Activated CD4-positive, alpha-beta T cell treated with anti-CD3 and anti-CD28 coated beads for 48 hours (primary cell): ENCODE data around the gene LRRC4B.

Experiments
- DNase-seq: peaks from one replicate; pipeline ENCODE4 v3.0.0-alpha.2; 2020

The LRRC4B gene

DNA sequence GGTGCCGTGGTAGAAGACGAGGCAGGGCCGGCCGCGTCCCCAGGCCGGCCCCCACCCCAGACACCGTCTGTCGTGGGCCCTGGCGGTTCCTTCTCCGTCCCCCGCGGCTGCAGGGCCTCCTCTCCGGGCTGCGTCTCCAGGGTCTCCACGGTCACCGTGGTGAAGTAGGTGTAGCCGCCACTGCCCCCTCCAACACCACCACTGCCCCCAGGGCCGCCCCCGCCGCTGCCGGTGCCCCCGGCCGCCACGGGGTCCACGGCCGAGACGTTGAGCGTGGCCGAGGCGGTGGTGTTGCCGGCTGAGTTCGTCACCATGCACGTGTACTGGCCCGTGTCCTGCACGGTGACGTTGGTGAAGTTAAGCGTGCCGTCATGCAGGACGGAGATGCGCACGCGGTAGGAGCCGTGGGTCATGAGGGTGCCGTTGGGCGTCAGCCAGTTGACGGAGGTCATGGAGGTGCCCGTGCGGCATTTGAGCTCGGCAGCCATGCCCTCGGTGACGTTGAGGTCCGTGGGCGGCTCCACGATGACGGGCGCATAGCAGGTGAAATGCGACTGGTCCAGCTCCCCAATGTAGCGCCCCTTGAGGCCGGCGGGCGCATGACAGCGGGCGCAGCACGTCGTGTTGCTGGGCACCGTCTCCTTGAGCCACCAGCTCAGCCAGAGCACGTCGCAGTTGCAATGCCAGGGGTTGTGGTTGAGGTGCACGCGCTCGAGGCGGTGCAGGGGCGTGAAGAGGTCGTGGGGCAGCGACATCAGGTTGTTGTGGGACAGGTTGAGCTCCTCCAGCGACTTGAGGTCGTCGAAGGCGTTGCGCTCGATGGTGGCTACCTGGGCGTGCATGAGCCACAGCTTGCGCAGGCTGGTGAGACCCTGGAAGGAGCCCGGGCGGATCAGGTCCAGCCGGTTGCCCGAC is 49.9 kb downstream of the LRRC4B start:
- DNase-seq = peak; percentile 45

DNA sequence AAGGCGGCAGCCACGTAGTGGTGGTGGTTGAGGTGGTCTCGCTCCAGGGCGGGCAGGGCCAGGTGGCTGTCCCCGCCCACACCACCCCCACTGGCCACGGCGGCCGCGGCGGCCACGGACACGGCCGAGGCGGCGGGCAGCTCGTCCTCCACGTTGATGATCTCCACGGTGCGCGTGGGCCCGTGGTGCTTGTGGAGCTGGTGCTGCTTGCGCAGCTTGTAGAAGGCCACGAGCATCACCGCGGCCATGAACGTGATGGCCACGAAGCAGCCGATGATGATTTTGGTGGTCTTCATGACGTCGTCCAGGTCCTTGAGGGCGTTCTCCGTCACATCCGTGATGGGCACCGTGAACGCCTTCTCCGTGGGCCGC is 50.5 kb downstream of the LRRC4B start:
- DNase-seq = no peak

DNA sequence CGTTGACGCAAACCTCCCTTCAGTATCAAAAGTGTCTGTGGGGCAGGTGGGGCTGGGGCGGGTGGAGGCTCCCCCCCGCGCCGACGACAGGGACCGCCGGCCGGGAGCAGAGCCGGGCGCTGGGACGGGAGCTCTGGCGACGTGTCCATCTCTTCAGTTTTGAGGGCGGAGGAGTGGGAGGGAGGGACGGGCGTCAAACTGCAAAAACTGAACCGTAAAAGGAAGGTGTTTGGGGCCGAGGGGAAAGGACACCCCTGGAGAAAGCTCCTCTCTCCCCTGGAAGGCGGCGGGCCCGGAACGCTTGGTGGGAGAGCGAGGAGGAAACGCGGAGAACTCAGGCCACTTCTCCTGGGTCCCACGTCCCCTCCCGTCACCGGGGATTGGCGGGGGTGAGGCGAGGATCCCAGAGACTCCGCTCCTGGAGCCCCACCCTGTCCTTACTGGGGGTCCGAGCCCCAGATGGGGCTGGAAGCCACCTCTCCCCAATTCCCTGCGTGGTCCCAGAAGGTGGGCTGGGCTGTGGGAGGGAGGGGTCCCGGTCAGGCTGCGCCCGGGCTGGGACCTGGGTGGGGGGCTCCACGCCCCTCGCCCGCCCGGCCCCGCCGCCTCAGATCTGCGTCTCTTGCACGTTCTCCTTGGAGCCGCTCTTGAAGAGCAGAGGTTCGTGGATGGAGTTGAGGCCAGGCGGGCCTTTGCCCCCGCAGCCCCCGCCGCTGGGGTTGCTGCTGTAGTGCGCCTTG is 51.1 kb downstream of the LRRC4B start:
- DNase-seq = no peak

DNA sequence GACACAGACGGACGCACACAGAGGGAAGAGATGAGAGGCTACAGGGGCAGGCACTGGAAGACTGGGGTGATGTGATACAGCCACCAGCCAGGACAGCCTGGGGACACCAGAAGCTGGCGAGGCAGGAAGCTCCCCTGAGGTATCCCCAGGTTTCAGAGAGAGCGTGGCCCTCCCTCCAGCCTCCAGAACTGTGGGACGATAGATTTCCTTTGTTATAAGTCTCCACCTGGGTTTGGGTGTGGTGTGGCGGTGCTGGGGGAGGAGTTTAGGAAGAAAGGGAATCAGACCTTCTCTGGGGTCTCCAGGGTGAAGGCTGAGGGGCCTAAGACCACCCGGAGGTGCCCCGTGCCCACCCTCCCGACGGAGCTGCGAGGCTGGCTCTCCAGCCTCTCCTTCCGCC is 51.8 kb downstream of the LRRC4B start:
- DNase-seq = no peak

DNA sequence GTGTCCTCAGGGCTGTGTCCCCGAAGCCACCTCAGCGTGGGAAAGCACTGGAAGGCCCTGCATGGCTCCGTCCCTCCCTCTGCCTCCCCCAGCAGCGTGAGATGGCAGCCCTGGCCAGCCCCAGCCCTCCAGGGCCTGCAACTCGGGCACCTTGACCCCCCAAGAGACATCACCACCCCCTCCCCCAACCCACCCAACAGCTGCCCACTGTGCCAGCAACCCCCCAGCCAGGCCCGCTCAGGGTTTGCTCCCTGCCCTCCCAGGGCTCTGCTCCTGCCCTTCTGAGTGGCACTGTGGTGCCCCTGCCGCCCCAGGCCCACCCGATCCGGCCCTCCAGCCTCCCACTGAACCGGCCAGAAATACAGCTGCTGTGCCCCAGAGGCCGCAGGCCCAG is 53.1 kb downstream of the LRRC4B start:
- no peak for DNase-seq

DNA sequence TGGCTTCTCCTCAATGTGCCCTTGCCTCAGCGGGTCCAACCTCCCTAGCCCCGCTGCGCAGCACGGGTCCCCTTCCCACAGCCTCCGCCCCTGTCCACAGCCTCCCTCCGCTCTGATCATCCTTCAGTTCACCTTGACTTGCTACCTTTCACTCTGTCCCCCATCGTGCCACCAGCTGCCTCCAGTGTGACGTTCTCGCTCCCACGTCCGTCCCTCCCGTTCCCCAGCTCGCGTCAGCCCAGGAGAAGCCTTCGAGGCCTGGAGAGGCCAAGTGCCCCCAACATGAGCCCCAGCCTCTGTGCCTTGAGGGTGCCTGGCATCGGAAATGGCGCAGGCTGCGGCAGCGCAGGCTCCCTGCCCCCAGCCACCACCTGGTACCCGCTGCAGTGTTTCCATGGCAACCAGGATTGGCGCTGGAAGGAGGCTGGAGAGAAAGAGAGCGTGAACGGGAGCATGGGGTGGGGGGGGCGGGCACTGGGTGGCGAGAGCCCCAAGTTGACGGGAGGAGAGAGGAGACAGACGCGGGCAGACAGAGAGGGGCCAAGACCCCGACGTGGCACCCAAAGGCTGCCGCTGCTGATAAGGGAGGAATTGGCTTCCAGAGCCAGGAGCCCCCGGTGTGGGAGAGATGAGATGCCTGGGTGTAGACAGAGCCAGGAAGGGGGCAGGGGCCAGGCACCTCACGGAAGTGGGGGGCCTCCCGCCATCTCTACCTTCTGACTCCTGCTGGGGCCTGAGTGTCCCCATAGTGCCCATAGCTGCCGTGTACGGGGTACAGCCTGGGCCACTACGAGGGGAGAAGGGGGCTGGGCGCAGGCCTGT is 53.7 kb downstream of the LRRC4B start:
- DNase-seq = no peak

DNA sequence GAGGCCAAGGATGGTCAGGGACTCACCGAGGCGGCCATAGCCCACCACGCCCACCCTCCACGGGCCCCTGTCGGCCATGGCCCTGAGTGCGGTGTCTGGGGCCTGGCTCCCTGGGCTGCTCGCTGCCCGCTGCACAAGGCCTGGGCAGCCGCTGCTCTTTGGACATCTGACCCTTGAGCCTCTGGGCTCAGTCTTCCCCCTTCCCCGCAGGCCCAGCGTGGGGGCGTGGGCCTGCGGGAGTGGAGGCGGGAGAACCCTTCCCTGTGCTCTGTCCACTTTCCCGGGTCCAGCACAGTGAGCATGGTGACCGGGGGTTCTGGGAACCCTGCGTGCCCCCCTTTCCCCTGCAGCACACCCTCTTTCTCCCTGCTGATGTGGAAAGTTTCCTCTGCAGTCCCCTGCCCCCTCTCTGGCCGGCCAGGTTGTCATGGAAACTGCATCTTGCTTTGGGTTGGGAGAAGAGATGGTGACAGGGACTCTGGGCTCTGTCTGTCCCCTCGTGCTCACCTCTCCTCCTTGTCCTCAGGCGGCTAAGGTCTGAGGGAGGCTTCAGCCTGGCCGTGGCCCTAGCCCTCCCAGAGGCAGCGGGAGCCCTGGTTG is 54.4 kb downstream of the LRRC4B start, which contains the start of gene ASPDH:
Gene ASPDH (minus strand): TSS at position 168 of the 600 bp plus-strand sequence. CDS start 90 bp downstream, at position 78.
- no peak for DNase-seq

DNA sequence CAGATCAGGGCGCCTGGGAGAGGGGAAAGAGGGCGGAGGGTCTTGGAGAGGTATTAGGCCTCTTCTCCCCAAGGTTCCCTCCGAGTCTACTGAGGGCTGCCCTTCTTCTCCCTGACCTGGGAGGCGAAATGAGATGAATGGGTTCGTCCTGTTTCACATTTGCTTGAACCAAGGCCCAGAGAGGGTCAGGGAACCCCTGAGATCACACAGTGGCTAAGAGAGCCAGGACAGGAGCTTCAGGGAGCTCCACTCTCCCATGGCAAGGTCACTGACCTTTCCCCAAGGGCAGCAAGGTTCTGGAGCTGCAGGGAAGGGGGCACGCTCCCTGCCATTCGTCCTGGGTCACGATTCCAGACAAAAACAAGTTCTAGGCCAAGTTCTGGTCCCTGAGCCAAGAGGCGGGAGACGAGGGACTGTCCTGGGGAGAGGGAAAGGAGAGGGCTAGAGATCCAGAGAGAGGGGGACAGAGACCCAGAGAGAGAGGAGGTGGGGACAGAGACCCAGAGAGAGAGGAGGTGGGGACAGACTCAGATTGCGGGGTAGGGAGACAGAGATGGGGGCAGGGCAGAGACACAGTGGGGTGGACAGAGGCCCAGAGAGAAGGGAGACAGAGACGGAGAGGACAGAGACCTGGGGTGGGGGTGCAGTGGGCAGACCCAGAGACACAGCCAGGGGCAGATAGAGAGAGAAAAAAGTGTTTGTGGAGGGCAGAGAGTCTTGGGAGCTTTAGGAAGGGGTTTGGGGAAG is 55.1 kb downstream of the LRRC4B start:
- no peak for DNase-seq

DNA sequence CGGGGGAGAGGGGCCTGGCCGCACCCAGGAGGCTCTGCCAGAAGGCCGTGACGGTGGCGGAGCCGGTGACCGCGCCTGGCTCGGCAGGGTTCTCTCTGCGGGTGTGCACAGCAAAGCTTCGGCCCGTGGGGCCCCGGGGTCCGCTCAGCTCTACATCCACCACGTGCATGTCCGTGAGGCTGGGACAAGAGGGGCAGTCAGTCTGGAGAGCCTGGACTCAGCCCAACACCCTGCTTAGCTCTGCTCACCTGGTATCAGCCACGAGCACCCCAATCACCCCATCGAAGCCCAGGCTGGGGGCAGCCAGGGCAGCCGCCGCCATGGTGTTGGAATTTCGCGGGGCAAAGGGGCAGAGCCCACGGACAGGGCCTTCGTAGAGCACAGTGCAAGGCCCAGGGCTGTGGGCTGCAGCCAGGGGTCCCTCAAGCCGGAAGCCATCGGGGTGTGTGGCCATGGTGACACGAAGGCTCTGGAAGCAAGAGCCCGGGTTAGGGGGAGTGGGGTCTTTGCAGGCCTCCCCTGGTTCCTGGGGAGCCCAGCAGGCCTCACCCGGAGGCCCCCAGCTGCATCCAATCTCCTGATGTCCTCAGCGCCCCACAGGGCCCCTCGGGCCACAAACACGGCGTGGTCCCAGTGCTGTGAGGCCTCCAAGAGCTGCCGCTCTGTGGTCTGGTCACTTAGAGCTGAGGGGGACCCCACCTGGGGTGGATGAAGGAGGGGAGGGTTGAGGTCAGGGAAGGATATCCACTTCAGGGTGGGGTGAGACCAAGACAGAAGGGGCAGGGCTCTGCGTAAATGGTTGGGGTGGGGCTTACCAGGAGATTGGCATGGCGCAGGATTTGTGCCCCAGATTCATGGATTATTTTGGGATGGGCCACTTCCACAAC is 55.9 kb downstream of the LRRC4B start:
- no peak for DNase-seq

DNA sequence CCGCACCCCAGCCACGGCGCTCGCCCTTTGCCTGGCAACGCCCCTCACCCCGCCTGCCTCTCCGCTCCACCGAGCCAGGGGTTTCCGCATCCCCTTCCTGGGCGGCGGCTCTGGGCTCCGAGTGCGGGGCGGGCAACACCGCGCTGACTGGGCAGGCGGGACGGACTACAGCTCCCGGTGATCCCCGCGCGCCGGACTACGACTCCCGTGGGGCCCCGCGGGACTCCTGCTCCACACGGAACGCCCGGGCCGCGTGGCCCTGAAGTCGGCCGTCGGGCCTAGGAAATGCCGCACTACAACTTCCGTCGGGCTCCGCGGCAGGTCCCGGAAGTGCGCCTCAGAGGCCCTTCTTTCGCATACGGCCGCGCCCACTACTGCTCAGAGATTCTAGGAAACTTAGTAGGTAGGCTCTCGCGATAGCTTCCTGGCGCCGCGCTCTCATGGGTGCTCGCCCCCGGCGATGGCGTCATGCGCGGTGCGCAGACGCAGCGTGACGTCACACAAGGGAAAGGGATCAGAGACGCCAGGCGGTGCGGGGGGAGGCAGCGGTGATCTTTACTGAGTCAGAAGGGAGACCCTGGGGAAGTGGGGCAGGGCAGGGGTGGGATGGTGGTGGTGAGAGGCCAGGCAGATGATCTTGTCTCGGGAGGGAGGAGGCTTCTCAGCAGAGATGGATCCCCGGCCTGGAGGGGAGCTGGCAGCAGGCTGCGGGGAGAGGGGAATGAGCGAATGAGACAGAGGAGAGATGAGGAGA is 57.0 kb downstream of the LRRC4B start, which contains the start of gene JOSD2:
Gene JOSD2 (minus strand): TSS at position 123 of the 754 bp plus-strand sequence. CDS start 760 bp downstream, outside the sequence.
- peak; percentile 98 for DNase-seq

DNA sequence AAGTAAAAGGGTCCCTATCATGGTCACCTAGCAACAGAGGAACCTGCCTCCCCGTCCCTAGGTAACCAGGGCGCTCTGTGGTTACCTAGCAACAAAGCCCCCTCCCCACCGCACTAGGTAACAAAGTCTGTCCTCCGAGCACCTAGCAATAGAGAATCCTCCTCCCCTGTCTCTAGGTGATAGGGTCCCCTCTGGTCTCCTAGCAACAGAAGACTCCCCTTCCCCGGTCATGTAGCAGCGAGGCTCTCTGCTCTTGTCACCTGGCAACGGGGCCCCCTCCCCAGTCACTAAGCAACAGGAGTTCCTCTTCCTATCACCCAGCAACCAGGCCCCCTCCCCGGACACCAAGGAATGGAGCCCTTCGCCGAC is 57.6 kb downstream of the LRRC4B start:
- no peak for DNase-seq

DNA sequence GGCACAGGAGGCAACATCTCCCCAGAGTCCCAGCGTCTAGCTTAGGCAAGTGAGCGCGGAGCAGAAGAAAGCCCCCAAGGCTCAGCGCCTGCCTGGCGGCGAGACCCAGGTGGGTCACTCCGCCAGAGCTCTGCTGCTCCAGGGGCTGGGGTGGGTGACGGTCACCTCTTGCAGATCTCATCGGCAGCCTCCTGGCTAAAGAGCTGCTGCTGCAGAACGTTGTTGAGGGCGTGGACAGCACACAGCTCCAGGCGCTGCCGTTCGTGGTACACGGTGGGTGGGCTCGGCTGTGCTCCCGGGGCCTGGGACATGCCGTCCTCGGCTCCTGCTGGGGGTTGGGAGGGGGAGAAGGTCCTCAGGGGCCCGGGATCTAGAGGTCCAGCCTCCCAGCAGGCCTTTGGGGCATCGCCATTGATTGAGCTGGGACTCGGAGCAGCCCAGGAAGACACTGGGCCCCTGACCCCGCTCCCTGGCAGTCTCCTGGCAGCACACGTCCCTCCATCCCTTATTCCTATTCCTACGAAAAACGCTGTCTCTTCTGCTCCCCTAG is 58.0 kb downstream of the LRRC4B start:
- DNase-seq = no peak

DNA sequence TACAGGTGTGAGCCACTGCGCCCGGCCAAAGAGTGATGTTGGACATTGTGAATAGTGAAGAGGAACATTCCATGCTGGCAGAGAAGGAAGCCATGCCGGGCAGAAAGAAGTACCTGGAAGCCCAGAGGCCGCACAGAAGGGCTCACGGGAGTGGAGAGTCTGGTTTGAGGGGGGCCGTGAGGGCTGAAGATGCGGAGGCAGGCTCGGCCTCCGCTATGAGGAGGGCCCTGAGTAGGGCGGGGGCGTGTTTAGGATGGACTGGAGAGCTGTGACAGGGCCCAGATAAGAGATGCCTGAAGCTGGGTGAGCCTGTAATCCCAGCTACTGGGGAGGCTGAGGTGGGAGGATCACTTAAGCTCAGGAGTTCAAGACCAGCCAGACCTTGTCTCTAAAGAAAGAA is 58.9 kb downstream of the LRRC4B start:
- DNase-seq = no peak

DNA sequence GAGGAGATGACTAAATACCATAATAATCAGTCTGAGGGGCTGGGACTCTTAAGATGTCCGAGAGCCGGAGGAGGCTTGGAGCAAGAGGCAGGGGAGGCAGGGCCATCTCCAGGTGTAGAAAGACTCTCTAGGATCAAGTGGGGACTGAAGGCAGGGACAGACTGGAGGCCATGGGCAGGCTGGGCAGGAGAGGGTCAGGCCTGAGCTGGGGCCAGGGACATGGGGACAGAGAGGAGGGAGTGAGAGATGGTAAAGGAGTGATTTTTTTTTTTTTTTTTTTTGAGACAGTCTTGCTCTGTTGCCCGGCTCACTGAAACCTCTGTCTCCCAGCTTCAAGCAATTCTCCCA is 59.4 kb downstream of the LRRC4B start:
- DNase-seq = no peak

DNA sequence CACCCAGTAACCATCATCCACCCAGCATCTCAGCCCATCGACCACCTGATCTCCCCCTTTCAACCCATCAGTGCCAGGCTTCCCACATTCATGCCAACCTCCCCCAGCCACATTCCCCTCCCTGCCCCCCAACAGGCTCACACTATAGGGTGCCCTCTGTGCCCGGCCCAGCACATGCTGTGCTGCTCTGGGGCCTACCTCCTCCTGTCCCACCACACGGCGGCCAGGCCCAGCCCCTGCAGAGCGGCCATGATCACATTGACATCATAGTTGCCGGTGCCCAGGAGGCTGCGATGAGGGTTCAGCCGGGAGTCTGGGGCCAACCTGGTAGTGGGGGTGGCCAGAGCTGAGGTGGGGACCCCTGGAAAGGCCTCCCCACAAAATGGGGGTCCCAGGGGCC is 60.9 kb downstream of the LRRC4B start:
- DNase-seq = no peak

DNA sequence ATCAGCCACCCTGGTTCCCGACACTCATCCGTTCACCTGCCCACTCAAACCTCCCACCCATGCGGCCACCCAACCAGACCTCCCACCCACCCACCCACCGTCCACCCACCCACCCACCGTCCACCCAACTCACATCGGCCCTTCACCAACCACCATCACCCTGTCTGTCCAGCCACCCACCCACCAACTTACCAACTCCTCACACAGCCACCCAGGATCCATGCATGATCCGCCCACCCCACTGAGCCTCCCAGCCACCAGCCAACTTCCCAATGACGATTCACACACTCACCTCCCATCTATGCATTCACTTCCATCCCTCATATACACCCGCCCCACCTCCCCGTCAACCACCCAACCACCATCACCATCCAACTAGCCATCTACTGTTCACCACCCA is 61.5 kb downstream of the LRRC4B start:
- DNase-seq = no peak

DNA sequence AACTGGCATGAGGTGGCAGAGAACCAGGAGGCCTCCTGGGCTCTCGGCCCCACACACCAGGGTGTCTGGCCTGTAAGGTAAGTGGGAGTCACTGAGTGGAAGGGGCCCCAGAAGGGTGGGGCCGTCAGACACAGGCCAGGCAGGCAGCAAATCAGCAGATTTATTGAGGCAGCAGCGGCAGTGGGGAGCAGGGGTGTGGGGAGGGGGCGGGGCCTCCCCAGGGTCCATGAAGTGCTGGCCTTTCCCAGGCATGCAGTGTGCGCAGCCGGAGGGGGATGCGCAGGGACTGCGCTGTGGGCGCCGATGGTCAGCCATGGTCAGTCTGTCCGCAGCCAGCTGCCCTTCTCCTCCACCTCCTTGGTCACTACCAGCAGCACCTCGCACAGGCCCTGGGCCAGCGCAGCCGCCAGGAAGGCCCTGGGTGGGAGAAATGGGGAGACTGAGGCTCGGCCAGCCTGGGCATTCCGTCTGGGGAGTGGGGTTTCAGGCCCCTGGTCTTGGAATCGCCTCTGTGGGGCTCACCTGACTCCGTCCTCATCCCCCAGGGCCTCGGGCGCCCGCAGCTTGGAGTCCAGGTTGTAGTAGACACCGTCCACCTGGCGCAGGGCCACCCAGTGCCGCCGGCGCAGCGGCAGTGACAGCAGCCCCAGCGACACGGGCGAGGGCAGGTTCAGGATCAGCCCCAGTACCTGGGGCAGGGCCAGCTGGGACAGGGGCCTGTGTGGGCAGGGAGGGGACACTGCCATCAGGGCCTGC is 62.2 kb downstream of the LRRC4B start:
- no peak for DNase-seq

DNA sequence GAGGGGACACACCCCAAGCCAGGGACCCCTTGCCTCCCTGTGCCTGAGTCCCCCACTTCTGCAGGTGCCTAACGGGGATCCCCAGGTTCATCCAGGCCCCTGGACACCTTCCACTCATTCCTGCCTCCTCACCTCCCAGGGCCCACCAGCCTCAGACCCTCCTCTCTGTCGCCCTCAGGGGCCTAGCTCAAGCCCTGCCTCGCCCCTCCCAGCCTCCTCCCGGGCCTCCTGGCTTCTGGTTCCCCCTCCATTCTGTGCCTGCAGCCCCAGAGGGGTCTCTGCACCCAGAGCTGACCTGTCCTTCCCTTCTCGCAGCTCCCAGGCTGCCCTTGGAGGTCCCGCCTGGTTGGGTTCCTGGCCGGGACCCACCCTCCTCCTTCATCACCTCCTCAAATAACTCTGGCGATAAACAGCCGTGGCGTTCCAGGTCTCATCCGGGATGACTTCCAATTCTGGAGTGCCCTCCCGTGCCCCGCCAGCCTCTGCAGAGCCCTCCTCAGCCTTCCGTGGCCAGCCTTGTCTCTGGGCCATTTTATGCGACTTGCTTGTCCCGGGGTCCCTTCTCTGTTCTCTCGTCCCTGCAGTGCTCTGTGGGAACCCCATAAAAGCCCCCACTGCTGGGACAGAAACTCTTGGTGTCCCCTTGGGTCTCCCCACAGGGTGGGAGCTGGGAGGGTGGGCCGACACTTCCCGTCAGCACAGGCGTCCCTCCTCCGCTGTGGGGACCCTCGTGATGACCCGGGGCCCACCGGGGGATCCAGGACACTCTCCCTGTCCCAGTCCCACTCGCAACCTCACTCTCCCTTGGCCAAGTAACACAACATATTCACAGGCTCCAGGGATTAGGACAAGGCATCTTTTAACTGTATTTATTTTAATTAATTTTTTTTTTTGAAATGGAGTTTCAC is 66.4 kb downstream of the LRRC4B start:
- DNase-seq = no peak
